Measurements from ENCODE around the gene CDH22. TPM values are rescaled to one million over a fixed set of nuclear protein-coding genes. Genes with fewer than 3 reads are reported as not detected.

The CDH22 gene
- total and polyA plus RNA-seq, 2 donors from 2014 or later, result 0.19 to 1.6 TPM

GRCh38 chr20:46312075-46312944 lies 4.0 kb upstream of the CDH22 start:
- FAIRE-seq (no peak), DNase-seq (peak in 3 of 5 donors; percentile 36 to 63 (median 47))
- Histone ChIP-seq H3K36me3 (ENCODE audit: control insufficient read depth in 2 of 3, insufficient read depth in 3 of 3, low read length in 3 of 3) (no peaks in the 10 kb centered on the region), H3K9ac (ENCODE audit: low read length in 3 of 3) (no peak overlapping the region), H3K9me3 (ENCODE audit: control insufficient read depth in 2 of 3, insufficient read depth in 1 of 3, low read length in 3 of 3) (no peaks in the 10 kb centered on the region), H3K27me3 (ENCODE audit: control insufficient read depth, insufficient read depth, low read length) (peaks cover 58% of the 10 kb centered on the region), H3K4me3 (ENCODE audit: low read length in 3 of 3) (no peak overlapping the region), H3K27ac (ENCODE audit: low read depth in 2 of 2, low read length in 2 of 2) (no peak overlapping the region), H3K4me1 (ENCODE audit: control insufficient read depth in 2 of 3, insufficient read depth in 2 of 3, low read depth in 1 of 3, low read length in 3 of 3) (peaks cover 0 to 2% (median 0%) of the 10 kb centered on the region in 3 donors)
- no peak for TF ChIP-seq CTCF (IDR thresholded peaks at IDR 0.05; ENCODE audit: borderline replicate concordance, extremely low read depth, insufficient read depth)
- intact Hi-C loops (cut with DNase I), result no loop called here

- FAIRE-seq (no peak), DNase-seq (no peak)
- TF ChIP-seq CTCF (IDR thresholded peaks at IDR 0.05; ENCODE audit: borderline replicate concordance, extremely low read depth, insufficient read depth), result no peak
- Histone ChIP-seq H3K27ac (ENCODE audit: low read depth in 2 of 2, low read length in 2 of 2) (no peak overlapping the region), H3K9me3 (ENCODE audit: control insufficient read depth in 2 of 3, insufficient read depth in 1 of 3, low read length in 3 of 3) (no peaks in the 10 kb centered on the region), H3K27me3 (ENCODE audit: control insufficient read depth, insufficient read depth, low read length) (peaks cover 61% of the 10 kb centered on the region), H3K9ac (ENCODE audit: low read length in 3 of 3) (no peak overlapping the region), H3K36me3 (ENCODE audit: control insufficient read depth in 2 of 3, insufficient read depth in 3 of 3, low read length in 3 of 3) (no peaks in the 10 kb centered on the region), H3K4me1 (ENCODE audit: control insufficient read depth in 2 of 3, insufficient read depth in 2 of 3, low read depth in 1 of 3, low read length in 3 of 3) (peaks cover 0 to 6% (median 0%) of the 10 kb centered on the region in 3 donors), H3K4me3 (ENCODE audit: low read length in 3 of 3) (no peak overlapping the region)
- intact Hi-C loops (cut with DNase I), result no loop called here
These were observed 3.4 kb upstream of the CDH22 start for GRCh38 chr20:46311719-46312074.

- Histone ChIP-seq H3K27me3 (ENCODE audit: control insufficient read depth, insufficient read depth, low read length) (peaks cover 65% of the 10 kb centered on the region), H3K36me3 (ENCODE audit: control insufficient read depth in 2 of 3, insufficient read depth in 3 of 3, low read length in 3 of 3) (no peaks in the 10 kb centered on the region), H3K27ac (ENCODE audit: low read depth in 2 of 2, low read length in 2 of 2) (no peak overlapping the region), H3K4me1 (ENCODE audit: control insufficient read depth in 2 of 3, insufficient read depth in 2 of 3, low read depth in 1 of 3, low read length in 3 of 3) (peaks cover 0 to 6% (median 0%) of the 10 kb centered on the region in 3 donors), H3K4me3 (ENCODE audit: low read length in 3 of 3) (no peak overlapping the region), H3K9me3 (ENCODE audit: control insufficient read depth in 2 of 3, insufficient read depth in 1 of 3, low read length in 3 of 3) (no peaks in the 10 kb centered on the region), H3K9ac (ENCODE audit: low read length in 3 of 3) (no peak overlapping the region)
- no peak for TF ChIP-seq CTCF (IDR thresholded peaks at IDR 0.05; ENCODE audit: borderline replicate concordance, extremely low read depth, insufficient read depth)
- DNase-seq, result no peak
- intact Hi-C loops (cut with DNase I), result no loop called here
- no peak for FAIRE-seq
These were observed 2.8 kb upstream of the CDH22 start for GRCh38 chr20:46311039-46311650.
